GM12873 (cell line): Measurements from ENCODE around the gene MRPL46.

Experiments used
- TF ChIP-seq, protein P1 (sequence below): IDR thresholded peaks from 2 replicates; pipeline ENCODE4 v1.5.1; 2012; ENCODE audit warnings: low read depth, mild to moderate bottlenecking, moderate library complexity, low read length, control low read depth; ENCODE audit not compliant: insufficient read depth; ENCODE audit errors: missing control alignments

The MRPL46 gene

GRCh38 chr15:88467935-88468528, 844 bp upstream of the MRPL46 start:
- TF ChIP-seq, protein P1, sequence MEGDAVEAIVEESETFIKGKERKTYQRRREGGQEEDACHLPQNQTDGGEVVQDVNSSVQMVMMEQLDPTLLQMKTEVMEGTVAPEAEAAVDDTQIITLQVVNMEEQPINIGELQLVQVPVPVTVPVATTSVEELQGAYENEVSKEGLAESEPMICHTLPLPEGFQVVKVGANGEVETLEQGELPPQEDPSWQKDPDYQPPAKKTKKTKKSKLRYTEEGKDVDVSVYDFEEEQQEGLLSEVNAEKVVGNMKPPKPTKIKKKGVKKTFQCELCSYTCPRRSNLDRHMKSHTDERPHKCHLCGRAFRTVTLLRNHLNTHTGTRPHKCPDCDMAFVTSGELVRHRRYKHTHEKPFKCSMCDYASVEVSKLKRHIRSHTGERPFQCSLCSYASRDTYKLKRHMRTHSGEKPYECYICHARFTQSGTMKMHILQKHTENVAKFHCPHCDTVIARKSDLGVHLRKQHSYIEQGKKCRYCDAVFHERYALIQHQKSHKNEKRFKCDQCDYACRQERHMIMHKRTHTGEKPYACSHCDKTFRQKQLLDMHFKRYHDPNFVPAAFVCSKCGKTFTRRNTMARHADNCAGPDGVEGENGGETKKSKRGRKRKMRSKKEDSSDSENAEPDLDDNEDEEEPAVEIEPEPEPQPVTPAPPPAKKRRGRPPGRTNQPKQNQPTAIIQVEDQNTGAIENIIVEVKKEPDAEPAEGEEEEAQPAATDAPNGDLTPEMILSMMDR: peak; percentile 44

DNA sequence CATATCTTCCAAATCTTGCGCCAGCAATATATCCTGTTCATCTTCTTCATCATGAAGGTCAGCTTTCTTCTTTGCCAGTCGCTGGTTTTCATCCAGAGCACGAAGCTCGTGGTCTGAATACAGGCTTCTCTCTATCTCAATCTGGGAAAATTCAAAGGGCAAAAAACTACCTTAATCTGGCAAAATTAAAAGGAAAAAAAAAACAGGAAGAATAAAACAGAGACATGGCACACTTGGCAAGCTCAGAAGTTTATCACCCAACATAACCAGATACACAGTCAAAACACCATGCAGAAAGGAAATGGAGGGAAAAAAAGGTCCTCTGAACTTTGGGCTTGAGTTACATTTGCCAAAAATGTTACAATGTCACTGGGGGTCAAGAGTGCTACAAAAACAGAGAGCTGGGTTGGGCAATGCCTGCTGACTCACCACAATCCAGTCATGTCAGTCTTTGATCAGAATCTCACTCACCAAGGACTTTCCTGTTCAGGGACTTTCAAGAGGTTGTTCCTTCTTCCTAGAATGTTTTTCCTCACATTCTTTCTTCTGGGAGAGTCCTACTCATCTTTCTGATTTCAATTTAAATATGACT, 1.5 kb downstream of the MRPL46 start:
- TF ChIP-seq, protein P1: no peak

GRCh38 chr15:88463870-88464532, 3.2 kb downstream of the MRPL46 start:
- TF ChIP-seq, protein P1: no peak

DNA sequence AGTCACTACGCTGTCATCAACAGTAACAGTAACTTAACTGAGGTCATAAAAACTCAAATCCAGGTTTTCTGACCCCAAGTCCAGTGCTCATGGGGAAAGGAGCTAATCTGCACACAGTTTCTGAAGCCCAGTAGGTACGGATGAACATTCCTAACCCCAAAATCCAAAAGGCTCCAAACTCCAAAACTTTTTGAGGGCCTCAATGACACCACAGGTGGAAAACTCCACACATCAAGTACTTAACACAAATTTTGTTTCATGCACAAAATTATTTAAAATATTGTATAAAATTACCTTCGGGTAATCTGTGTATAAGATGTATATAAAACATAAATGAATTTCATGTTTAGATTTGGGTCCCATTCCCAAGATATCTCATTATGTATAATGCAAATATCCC, 10.5 kb downstream of the MRPL46 start:
- TF ChIP-seq, protein P1: no peak

- TF ChIP-seq, protein P1: peak; percentile 86
These were observed 12.0 kb downstream of the MRPL46 start for GRCh38 chr15:88454867-88455810.

DNA sequence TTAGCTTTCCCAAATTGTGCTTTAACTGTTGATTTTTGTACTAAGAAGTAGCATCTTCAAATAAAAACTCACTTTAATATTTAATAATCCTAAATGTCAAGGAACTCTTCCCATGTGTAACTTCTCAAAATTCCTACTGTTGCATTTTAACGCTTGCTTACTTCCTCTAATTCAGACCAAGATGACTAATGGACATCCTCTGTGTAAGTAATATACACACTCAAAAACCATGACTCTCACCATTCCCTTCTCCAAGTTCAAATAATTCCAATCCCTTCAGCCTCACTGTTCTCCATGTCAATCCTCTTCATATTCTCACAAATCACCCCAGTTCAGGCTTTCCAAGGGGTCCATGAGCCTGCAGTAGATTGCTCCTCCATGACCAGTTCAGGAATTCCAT, 13.0 kb downstream of the MRPL46 start:
- TF ChIP-seq, protein P1: no peak

DNA sequence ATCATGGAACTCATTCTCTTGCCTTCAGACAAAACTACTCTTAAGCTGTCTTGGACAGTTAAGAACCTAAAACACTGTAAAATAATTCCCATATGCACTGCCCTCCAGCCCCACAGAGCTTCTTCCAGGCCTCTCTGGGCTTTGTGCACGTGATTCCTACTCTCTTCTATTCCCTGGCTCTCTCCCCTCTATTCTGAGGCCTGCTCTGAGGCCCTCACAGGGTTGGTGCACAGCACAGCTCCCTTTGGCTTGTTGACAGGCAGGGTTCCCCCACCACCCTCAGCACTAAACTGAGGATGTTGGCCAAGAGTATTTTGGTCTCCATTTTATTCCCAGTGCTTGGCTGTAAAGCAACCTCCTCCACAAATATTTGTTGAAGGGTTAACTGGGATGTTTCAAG, 13.5 kb downstream of the MRPL46 start:
- TF ChIP-seq, protein P1: no peak
